Measurements from ENCODE around the gene IGSF3. TPM values are rescaled to one million over a fixed set of nuclear protein-coding genes. Genes with fewer than 3 reads are reported as not detected.
"Not testable (repeated sequence)": the region's sequence is repeated elsewhere in the genome, so short reads cannot be mapped to it uniquely, and the experiment has no call there.

IGSF3 gene
- total RNA-seq, 2 donors from 2014 or later: 1.4 to 1.6 TPM

GRCh38 chr1:116568662-116569380 is 98.7 kb downstream of the IGSF3 start:
- Mint-ChIP-seq H3K27ac (peak overlapping the region; percentile 9 to 79), H3K36me3 (peaks cover 9 to 21% of the 10 kb centered on the region in 2 donors), H3K9me3 (peaks cover 0 to 15% of the 10 kb centered on the region in 2 donors)
- DNase-seq (ENCODE audit: low spot score in 2 of 2) (no peak), ATAC-seq (no peak)

GRCh38 chr1:116567790-116568661 is 99.5 kb downstream of the IGSF3 start:
- DNase-seq (ENCODE audit: low spot score in 2 of 2) (no peak), ATAC-seq (peak in 1 of 2 donors; percentile 49)
- H3K27ac Mint-ChIP-seq: no peak overlapping the region
- H3K9me3 Mint-ChIP-seq: peaks cover 0 to 15% of the 10 kb centered on the region in 2 donors
- peaks cover 16 to 29% of the 10 kb centered on the region in 2 donors for H3K36me3 Mint-ChIP-seq

- ATAC-seq (no peak), DNase-seq (ENCODE audit: low spot score in 2 of 2) (no peak)
- H3K9me3 Mint-ChIP-seq: peaks cover 0 to 23% of the 10 kb centered on the region in 2 donors
- no peak overlapping the region for H3K27ac Mint-ChIP-seq
- peaks cover 20 to 38% of the 10 kb centered on the region in 2 donors for H3K36me3 Mint-ChIP-seq
Measured at GRCh38 chr1:116565222-116565621, 102.3 kb downstream of the IGSF3 start.

- ATAC-seq (peak in 1 of 2 donors; percentile 25), DNase-seq (ENCODE audit: low spot score in 2 of 2) (no peak)
- Mint-ChIP-seq H3K9me3 (peaks cover 0 to 23% of the 10 kb centered on the region in 2 donors), H3K27ac (no peak overlapping the region), H3K36me3 (peaks cover 20 to 33% of the 10 kb centered on the region in 2 donors)
Measured at GRCh38 chr1:116564426-116564825, 103.1 kb downstream of the IGSF3 start.

- Mint-ChIP-seq H3K36me3 (peaks cover 20 to 37% of the 10 kb centered on the region in 2 donors), H3K9me3 (peaks cover 0 to 23% of the 10 kb centered on the region in 2 donors)
- DNase-seq (ENCODE audit: low spot score in 2 of 2); H3K27ac Mint-ChIP-seq; ATAC-seq: not testable (repeated sequence)
Measured at GRCh38 chr1:116562465-116562864, 105.1 kb downstream of the IGSF3 start.

- no peak for DNase-seq (ENCODE audit: low spot score in 2 of 2)
- peaks cover 20 to 40% of the 10 kb centered on the region in 2 donors for H3K36me3 Mint-ChIP-seq
- peaks cover 0 to 23% of the 10 kb centered on the region in 2 donors for H3K9me3 Mint-ChIP-seq
- no peak overlapping the region for H3K27ac Mint-ChIP-seq
- ATAC-seq: no peak
Measured at GRCh38 chr1:116561563-116561962, 106.0 kb downstream of the IGSF3 start.

GRCh38 chr1:116560704-116561490 is 106.6 kb downstream of the IGSF3 start:
- Mint-ChIP-seq H3K9me3 (peaks cover 0 to 23% of the 10 kb centered on the region in 2 donors), H3K27ac (no peak overlapping the region), H3K36me3 (peaks cover 20 to 40% of the 10 kb centered on the region in 2 donors)
- DNase-seq (ENCODE audit: low spot score in 2 of 2) (no peak), ATAC-seq (no peak)

GRCh38 chr1:116559304-116559761 is 108.2 kb downstream of the IGSF3 start:
- DNase-seq (ENCODE audit: low spot score in 2 of 2) (no peak), ATAC-seq (no peak)
- no peak overlapping the region for H3K27ac Mint-ChIP-seq
- peaks cover 0 to 13% of the 10 kb centered on the region in 2 donors for H3K9me3 Mint-ChIP-seq
- H3K36me3 Mint-ChIP-seq: peaks cover 15 to 29% of the 10 kb centered on the region in 2 donors

GRCh38 chr1:116558571-116558970 is 109.0 kb downstream of the IGSF3 start:
- H3K9me3 Mint-ChIP-seq: peaks cover 0 to 9% of the 10 kb centered on the region in 2 donors
- peaks cover 9 to 23% of the 10 kb centered on the region in 2 donors for H3K36me3 Mint-ChIP-seq
- DNase-seq (ENCODE audit: low spot score in 2 of 2) (no peak), ATAC-seq (no peak)
- no peak overlapping the region for H3K27ac Mint-ChIP-seq

GRCh38 chr1:116558140-116558549 is 109.4 kb downstream of the IGSF3 start:
- DNase-seq (ENCODE audit: low spot score in 2 of 2) (no peak), ATAC-seq (peak; percentile 23 to 53)
- Mint-ChIP-seq H3K9me3 (peaks cover 0 to 14% of the 10 kb centered on the region in 2 donors), H3K36me3 (peaks cover 5 to 23% of the 10 kb centered on the region in 2 donors), H3K27ac (peak overlapping the region; percentile 1 to 73)

GRCh38 chr1:116557323-116557878 is 110.1 kb downstream of the IGSF3 start:
- Mint-ChIP-seq H3K9me3 (peaks cover 0 to 9% of the 10 kb centered on the region in 2 donors), H3K27ac (peak overlapping the region; percentile 73 to 89), H3K36me3 (peaks cover 0 to 18% of the 10 kb centered on the region in 2 donors)
- no peak for DNase-seq (ENCODE audit: low spot score in 2 of 2)
- no peak for ATAC-seq

- Mint-ChIP-seq H3K36me3 (peaks cover 0 to 22% of the 10 kb centered on the region in 2 donors), H3K9me3 (peaks cover 0 to 7% of the 10 kb centered on the region in 2 donors), H3K27ac (peak overlapping the region in 1 of 2 donors; percentile 28)
- DNase-seq (ENCODE audit: low spot score in 2 of 2) (peak; percentile 67 to 83), ATAC-seq (peak; percentile 97 to 98)
Measured at GRCh38 chr1:116556289-116557006, 111.1 kb downstream of the IGSF3 start.

GRCh38 chr1:116554924-116555323 is 112.6 kb downstream of the IGSF3 start:
- H3K27ac Mint-ChIP-seq: no peak overlapping the region
- H3K36me3 Mint-ChIP-seq: peaks cover 0 to 28% of the 10 kb centered on the region in 2 donors
- DNase-seq (ENCODE audit: low spot score in 2 of 2): no peak

GRCh38 chr1:116553386-116554115 is 114.0 kb downstream of the IGSF3 start:
- DNase-seq (ENCODE audit: low spot score in 2 of 2) (no peak), ATAC-seq (no peak)
- H3K27ac Mint-ChIP-seq: peak overlapping the region in 1 of 2 donors; percentile 2
- H3K9me3 Mint-ChIP-seq: peaks cover 0 to 7% of the 10 kb centered on the region in 2 donors
- H3K36me3 Mint-ChIP-seq: peaks cover 0 to 28% of the 10 kb centered on the region in 2 donors

More at GRCh38 chr1:116554924-116555323, 112.6 kb downstream of the IGSF3 start:
- ATAC-seq: no peak
- H3K9me3 Mint-ChIP-seq: peaks cover 0 to 7% of the 10 kb centered on the region in 2 donors

Data from activated naive CD4-positive, alpha-beta T cell treated with anti-CD3 and anti-CD28 coated beads, Interleukin-2, amount 50 U/mL, for 72 hours (primary cell).